ENCODE results near the gene DBT. TPM values are rescaled to one million over a fixed set of nuclear protein-coding genes. Genes with fewer than 3 reads are reported as not detected.
"Not testable (repeated sequence)": the region's sequence is repeated elsewhere in the genome, so short reads cannot be mapped to it uniquely, and the experiment has no call there.

DBT gene
- total and polyA plus RNA-seq, 2 of the 8 experiments (the other 6 are each of a cell fraction or from before 2014, with no cell fraction given), result 3.3 to 24.6 TPM

DNA sequence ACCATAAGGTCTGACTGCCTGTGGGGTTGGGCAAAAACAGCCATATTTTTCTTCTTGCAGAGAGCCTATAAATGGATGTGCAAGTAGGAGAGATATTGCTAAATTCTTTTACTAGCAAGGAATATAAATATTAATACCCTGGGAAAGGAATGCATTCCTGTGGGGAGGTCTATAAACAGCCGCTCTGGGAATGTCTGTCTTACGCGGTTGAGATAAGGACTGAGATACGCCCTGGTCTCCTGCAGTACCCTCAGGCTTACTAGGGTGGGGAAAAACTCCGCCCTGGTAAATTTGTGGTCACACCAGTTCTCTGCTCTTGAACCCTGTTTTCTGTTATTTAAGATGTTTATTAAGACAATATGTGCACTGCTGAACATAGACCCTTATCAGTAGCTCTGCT, 14.4 kb upstream of the DBT start:
- H2AK5ac ChIP-seq (ENCODE audit: low read depth, low read length); H2AFZ ChIP-seq (ENCODE audit: low read length); H3K4ac ChIP-seq (replicated peaks; ENCODE audit: insufficient read length, low read depth, low read length); H3K27me3 ChIP-seq (replicated peaks in 1 of 4; ENCODE audit: control insufficient read depth in 3 of 4, extremely low read depth in 1 of 4, insufficient read depth in 3 of 4, low read length in 3 of 4); H3K27ac ChIP-seq (ENCODE audit: low read depth, low read length); H3K56ac ChIP-seq (replicated peaks; ENCODE audit: insufficient read length, low read depth, low read length); H2BK15ac ChIP-seq (ENCODE audit: low read length); H4K8ac ChIP-seq (ENCODE audit: extremely low read depth, insufficient read depth, low read length); H3K14ac ChIP-seq (ENCODE audit: insufficient read length); FAIRE-seq; H3K18ac ChIP-seq (ENCODE audit: extremely low read depth, low read length); H2BK12ac ChIP-seq (ENCODE audit: low read depth, low read length); H3K23ac ChIP-seq (ENCODE audit: insufficient read length); H2BK120ac ChIP-seq (replicated peaks; ENCODE audit: low read depth, low read length); H3K4me2 ChIP-seq (ENCODE audit: insufficient read depth in 1 of 2, low read depth in 2 of 2, low read length in 2 of 2); H4K91ac ChIP-seq (replicated peaks; ENCODE audit: insufficient read length, low read length); DNase-seq (ENCODE audit: low read depth in 1 of 2, low spot score in 2 of 2); H3K4me1 ChIP-seq (replicated peaks in 1 of 4; ENCODE audit: control insufficient read depth in 3 of 4, insufficient read depth in 4 of 4, low read length in 3 of 4); H3K9me3 ChIP-seq (ENCODE audit: insufficient read depth in 2 of 2, low read depth in 1 of 2, low read length in 1 of 2); H3K9ac ChIP-seq (replicated peaks in 1 of 4; ENCODE audit: extremely low read depth in 1 of 4, low read depth in 3 of 4, low read length in 3 of 4); H3K79me1 ChIP-seq (ENCODE audit: low read depth, low read length); H2BK20ac ChIP-seq (ENCODE audit: low read length); H4K20me1 ChIP-seq (replicated peaks in 1 of 2; ENCODE audit: control insufficient read depth in 1 of 2, insufficient read depth in 2 of 2, low read length in 2 of 2); H2BK5ac ChIP-seq (ENCODE audit: low read depth, low read length); H3K4me3 ChIP-seq (ENCODE audit: extremely low read depth in 1 of 4, insufficient read depth in 2 of 4, low read depth in 3 of 4, low read length in 4 of 4); H4K5ac ChIP-seq (ENCODE audit: insufficient read length, low read depth, low read length); H3K23me2 ChIP-seq (ENCODE audit: low read depth, low read length): not testable (repeated sequence)
- Histone ChIP-seq H3K36me3 (ENCODE audit: control insufficient read depth in 2 of 4, insufficient read depth in 4 of 4, low read length in 3 of 4) (peaks cover 0 to 19% (median 7%) of the 10 kb centered on the region in 4 experiments; a peak in 5 of 8 replicates), H3K79me2 (ENCODE audit: control insufficient read depth in 1 of 2, insufficient read depth in 2 of 2, low read length in 2 of 2) (peaks cover 0 to 19% of the 10 kb centered on the region in 2 experiments; a peak in 2 of 4 replicates)
- WGBS, 2 experiments (ENCODE audit: extremely low coverage in 1 of 2, insufficient coverage in 1 of 2, insufficient read length in 1 of 2, insufficient replicate concordance in 2 of 2, low coverage in 1 of 2, low lambda C conversion rate in 2 of 2, missing lambda C conversion rate in 1 of 2), result 94% methylated on average over 5 of the region's 5 CpGs; no CpG with 5 or more reads in 1 of the 2 experiments
- ChIA-PET CTCF (ENCODE audit: partially characterized antibody) (interaction anchor here (0.5 to 1.1 kb wide), 2 partner anchors 9 to 397 kb away, joined by 3 to 5 read pairs; no protein-coding TSS in a partner anchor), POLR2A (ENCODE audit: partially characterized antibody) (interaction anchor here (3.4 kb wide), 1 partner anchor 8 kb away, joined by 13 read pairs; no protein-coding TSS in a partner anchor)

All from H1 (cell line).